GM21367 (cell line): ENCODE results near the gene GRM5.

Experiments used
- ATAC-seq: cut with Tn5 transposase; IDR thresholded peaks from one replicate; pipeline ENCODE4 v1.9.1; 2021; ENCODE audit not compliant: unreplicated experiment

GRM5 gene

DNA sequence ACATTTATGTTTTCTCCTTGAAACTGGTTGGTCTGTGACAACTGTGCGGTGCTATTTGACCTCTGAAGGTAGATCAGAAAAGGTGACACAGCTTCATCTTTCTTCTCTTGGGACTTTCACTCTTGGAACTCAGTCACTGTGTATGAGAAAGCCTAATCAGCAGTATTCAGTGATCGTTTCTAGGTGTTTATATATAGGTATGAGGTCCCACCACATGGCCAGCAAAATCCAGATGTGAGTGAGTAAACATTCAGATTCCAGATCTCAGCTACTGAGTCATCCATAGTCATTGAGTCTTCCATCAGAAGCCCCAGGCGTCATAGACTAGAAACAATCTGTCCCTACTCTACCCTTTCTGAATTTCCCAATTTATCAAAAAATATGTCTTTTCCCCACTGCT is 610.9 kb downstream of the GRM5 start:
- no peak for ATAC-seq
